22Rv1 (cell line): ENCODE results near the gene ABCF2.

Experiments used
- CTCF ChIP-seq: fragments of 450-650 bp; IDR thresholded peaks from 2 replicates; pipeline ENCODE4 v1.5.1; 2017; ENCODE audit warnings: mild to moderate bottlenecking
- ZFX ChIP-seq: fragments of 450-650 bp; IDR thresholded peaks from 2 replicates; pipeline ENCODE4 v1.6.1; 2017; ENCODE audit warnings: antibody characterized with exemption, borderline replicate concordance

- TF ChIP-seq CTCF (no peak), ZFX (no peak)
These were observed 10.5 kb upstream of the ABCF2 start for GRCh38 chr7:151237244-151238189.
